Mucosa of rectum (tissue), 2 donors: Measurements from ENCODE around the gene KLF9.

Source experiments
- H3K27ac ChIP-seq, 2 donors: one replicate each; pipeline ENCODE4 v1.7.0; 2013; ENCODE audit warnings: inconsistent platforms in 2 of 2, low read depth in 2 of 2, low read length in 2 of 2
- H3K27me3 ChIP-seq, 2 donors: one replicate each; pipeline ENCODE4 v1.7.0; 2013; ENCODE audit warnings: low read length in 2 of 2; ENCODE audit not compliant: control insufficient read depth in 2 of 2, insufficient read depth in 2 of 2
- H3K36me3 ChIP-seq, 2 donors: one replicate each; pipeline ENCODE4 v1.7.0; 2013; ENCODE audit warnings: low read length in 2 of 2; ENCODE audit not compliant: control insufficient read depth in 2 of 2, insufficient read depth in 2 of 2
- H3K4me1 ChIP-seq, 2 donors: one replicate each; pipeline ENCODE4 v1.7.0; 2013; ENCODE audit warnings: low read length in 2 of 2, mild to moderate bottlenecking in 1 of 2; ENCODE audit not compliant: control insufficient read depth in 2 of 2, insufficient read depth in 2 of 2
- H3K4me3 ChIP-seq, 2 donors: one replicate each; pipeline ENCODE4 v1.7.0; 2013; ENCODE audit warnings: low read length in 2 of 2
- H3K9ac ChIP-seq, 2 donors: one replicate each; pipeline ENCODE4 v1.7.0; 2013; ENCODE audit warnings: low read length in 2 of 2, low read depth in 1 of 2, mild to moderate bottlenecking in 1 of 2
- H3K9me3 ChIP-seq, 2 donors: one replicate each; pipeline ENCODE4 v1.7.0; 2013; ENCODE audit warnings: low read length in 2 of 2; ENCODE audit not compliant: control insufficient read depth in 2 of 2
- donor health status: healthy.
- donor health status: Normal muscosa, but diverticular disease.

KLF9 gene

DNA sequence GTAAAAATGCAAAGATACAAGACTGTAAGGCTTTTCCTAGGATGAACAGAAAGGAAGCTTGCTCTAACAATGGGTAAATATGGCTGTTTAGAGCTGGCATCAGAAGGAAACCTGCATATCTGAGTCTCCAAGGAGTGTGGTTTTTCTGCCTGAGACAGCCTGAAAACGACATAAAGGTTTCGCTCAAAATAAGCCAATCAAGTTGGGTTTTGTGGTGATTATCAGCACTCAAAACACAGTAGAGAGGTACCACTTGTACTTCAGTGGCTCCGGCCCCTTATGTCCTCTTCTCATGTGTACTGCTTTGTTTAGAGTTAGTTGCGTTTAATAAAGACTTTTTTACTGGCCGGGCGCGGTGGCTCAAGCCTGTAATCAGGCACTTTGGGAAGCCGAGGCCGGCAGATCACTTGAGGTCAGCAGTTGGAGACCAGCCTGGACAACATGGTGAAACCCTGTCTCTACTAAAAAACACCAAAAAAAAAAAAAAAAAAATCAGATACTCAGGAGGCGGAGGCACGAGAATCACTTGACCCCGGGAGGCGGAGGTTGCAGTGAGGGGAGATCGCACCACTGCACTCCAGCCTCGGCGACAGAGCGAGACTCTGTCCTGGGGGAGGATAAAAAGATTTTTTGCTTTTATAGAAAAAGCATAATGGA, 39.4 kb downstream of the KLF9 start:
- Histone ChIP-seq H3K36me3 (no peaks in the 10 kb centered on the region), H3K4me1 (no peaks in the 10 kb centered on the region), H3K27ac (peak overlapping the region in 1 of 2 donors; percentile 5), H3K9me3 (no peaks in the 10 kb centered on the region), H3K4me3 (no peak overlapping the region), H3K9ac (peak overlapping the region in 1 of 2 donors; percentile 5), H3K27me3 (no peaks in the 10 kb centered on the region)

- no peaks in the 10 kb centered on the region for H3K9me3 ChIP-seq
- H3K4me3 ChIP-seq: no peak overlapping the region
- H3K27ac ChIP-seq: no peak overlapping the region
- no peak overlapping the region for H3K9ac ChIP-seq
- no peaks in the 10 kb centered on the region for H3K4me1 ChIP-seq
- H3K36me3 ChIP-seq: no peaks in the 10 kb centered on the region
- H3K27me3 ChIP-seq: no peaks in the 10 kb centered on the region
Measured at GRCh38 chr9:70367305-70367930, 47.0 kb downstream of the KLF9 start.

DNA sequence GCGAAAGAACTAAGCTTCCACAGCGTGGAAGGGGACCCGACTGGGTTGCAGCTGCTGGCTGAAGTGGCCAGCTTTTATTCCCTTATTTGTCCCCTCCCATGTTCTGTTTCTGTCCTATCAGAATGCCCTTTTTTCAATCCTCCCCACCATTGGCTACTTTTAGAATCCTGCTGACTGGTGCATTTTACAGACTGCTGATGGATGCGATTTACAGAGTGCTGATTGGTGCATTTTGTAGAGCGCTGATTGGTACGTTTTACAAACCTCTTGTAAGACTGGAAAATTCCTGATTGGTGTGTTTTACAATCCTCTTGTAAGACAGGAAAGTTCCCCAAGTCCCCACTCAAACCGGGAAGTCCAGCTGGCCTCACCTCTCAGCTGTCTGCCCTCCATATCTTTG, 50.7 kb downstream of the KLF9 start:
- H3K36me3 ChIP-seq: no peaks in the 10 kb centered on the region
- no peak overlapping the region for H3K27ac ChIP-seq
- no peak overlapping the region for H3K4me3 ChIP-seq
- no peak overlapping the region for H3K9ac ChIP-seq
- no peaks in the 10 kb centered on the region for H3K9me3 ChIP-seq
- no peaks in the 10 kb centered on the region for H3K27me3 ChIP-seq
- no peaks in the 10 kb centered on the region for H3K4me1 ChIP-seq

- H3K27ac ChIP-seq: no peak overlapping the region
- no peaks in the 10 kb centered on the region for H3K4me1 ChIP-seq
- H3K9me3 ChIP-seq: no peaks in the 10 kb centered on the region
- no peaks in the 10 kb centered on the region for H3K27me3 ChIP-seq
- H3K9ac ChIP-seq: no peak overlapping the region
- no peaks in the 10 kb centered on the region for H3K36me3 ChIP-seq
- H3K4me3 ChIP-seq: no peak overlapping the region
Measured at GRCh38 chr9:70362952-70363351, 51.5 kb downstream of the KLF9 start.

DNA sequence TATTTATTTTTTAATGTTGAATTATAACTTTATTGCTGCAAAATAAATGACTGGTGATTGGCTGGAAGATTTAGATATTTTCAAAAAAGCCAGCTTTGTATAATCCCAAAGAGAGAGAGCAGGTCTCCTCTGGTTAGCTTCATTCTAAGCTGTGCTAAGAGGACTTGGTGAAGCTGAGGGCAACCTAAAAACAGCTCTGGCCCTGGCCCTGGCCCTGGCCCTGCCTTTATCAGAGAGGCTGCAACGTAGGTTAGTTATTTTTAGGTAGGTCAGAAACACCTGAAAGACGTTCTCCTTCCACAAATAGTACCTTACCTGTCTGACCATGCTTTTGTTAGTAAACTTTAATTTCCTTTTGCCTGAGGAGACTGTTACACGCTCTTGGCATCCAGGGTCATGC, 58.7 kb downstream of the KLF9 start:
- Histone ChIP-seq H3K4me1 (no peaks in the 10 kb centered on the region), H3K36me3 (peaks cover 3 to 7% of the 10 kb centered on the region in 2 donors), H3K9me3 (no peaks in the 10 kb centered on the region), H3K27ac (no peak overlapping the region), H3K9ac (no peak overlapping the region), H3K4me3 (no peak overlapping the region), H3K27me3 (no peaks in the 10 kb centered on the region)

- no peak overlapping the region for H3K4me3 ChIP-seq
- H3K4me1 ChIP-seq: no peaks in the 10 kb centered on the region
- H3K9me3 ChIP-seq: no peaks in the 10 kb centered on the region
- no peak overlapping the region for H3K27ac ChIP-seq
- H3K9ac ChIP-seq: no peak overlapping the region
- no peaks in the 10 kb centered on the region for H3K27me3 ChIP-seq
- H3K36me3 ChIP-seq: peaks cover 16 to 19% of the 10 kb centered on the region in 2 donors
Measured at GRCh38 chr9:70352802-70353201, 61.7 kb downstream of the KLF9 start.

GRCh38 chr9:70352356-70352755, 62.1 kb downstream of the KLF9 start:
- H3K4me1 ChIP-seq: no peaks in the 10 kb centered on the region
- no peaks in the 10 kb centered on the region for H3K27me3 ChIP-seq
- H3K9me3 ChIP-seq: no peaks in the 10 kb centered on the region
- peaks cover 16 to 19% of the 10 kb centered on the region in 2 donors for H3K36me3 ChIP-seq
- no peak overlapping the region for H3K9ac ChIP-seq
- no peak overlapping the region for H3K27ac ChIP-seq
- no peak overlapping the region for H3K4me3 ChIP-seq

GRCh38 chr9:70347046-70347445, 67.4 kb downstream of the KLF9 start:
- Histone ChIP-seq H3K9ac (no peak overlapping the region), H3K36me3 (peaks cover 20 to 28% of the 10 kb centered on the region in 2 donors), H3K4me1 (no peaks in the 10 kb centered on the region), H3K4me3 (no peak overlapping the region), H3K27ac (no peak overlapping the region), H3K27me3 (no peaks in the 10 kb centered on the region), H3K9me3 (no peaks in the 10 kb centered on the region)

DNA sequence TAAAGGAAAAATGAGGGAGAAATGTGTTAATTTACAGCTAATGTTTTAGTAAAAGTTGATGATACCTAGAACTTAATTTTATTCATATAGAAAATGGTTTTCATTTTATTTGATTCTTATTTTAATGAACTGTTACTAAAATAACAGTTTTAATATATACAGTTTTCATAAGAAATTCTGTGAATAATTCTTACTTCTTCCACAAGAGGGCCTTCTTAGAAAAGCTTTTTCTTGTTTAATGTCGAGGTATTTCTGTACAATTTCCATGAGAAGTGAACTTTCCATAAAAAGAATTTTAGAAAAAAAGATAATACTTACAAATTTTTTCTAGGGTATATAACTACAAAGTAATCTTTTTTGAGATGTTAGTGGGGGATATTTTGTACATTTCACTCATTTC, 73.9 kb downstream of the KLF9 start:
- Histone ChIP-seq H3K27me3 (no peaks in the 10 kb centered on the region), H3K36me3 (peaks cover 6 to 9% of the 10 kb centered on the region in 2 donors), H3K4me1 (no peaks in the 10 kb centered on the region), H3K9ac (no peak overlapping the region), H3K4me3 (no peak overlapping the region), H3K27ac (no peak overlapping the region), H3K9me3 (no peaks in the 10 kb centered on the region)
